Body of pancreas (tissue), 4 donors: ENCODE results near the gene KCNQ1OT1. TPM values are rescaled to one million over a fixed set of nuclear protein-coding genes. Genes with fewer than 3 reads are reported as not detected.

Experiments used
- ATAC-seq: fragments of 150-250 bp; one replicate; pipeline ENCODE4 v1.9.1; 2016
- DNase-seq, 4 donors: peaks; one replicate each; pipeline ENCODE4 v3.0.0-alpha.2; 2019
- H3K27ac ChIP-seq, 4 donors: fragments of 200-600 bp; sonication (generic); 1 replicate in 3 of 4; 2 replicates in 1 of 4; pipeline versions ENCODE4 v1.5.1 to v1.6.1; 2016 to 2019; ENCODE audit warnings: mild to moderate bottlenecking in 1 of 4, mixed read lengths in 1 of 4, moderate library complexity in 1 of 4
- H3K27me3 ChIP-seq, 2 donors: fragments of 200-600 bp; sonication (generic); one replicate each; pipeline ENCODE4 v1.6.0; 2016; ENCODE audit warnings: mild to moderate bottlenecking in 1 of 2
- H3K36me3 ChIP-seq, 2 donors: fragments of 200-600 bp; sonication (generic); replicated peaks in 1 of 2; 2 replicates each; pipeline ENCODE4 v1.5.1; 2016; ENCODE audit warnings: low read depth in 2 of 2; ENCODE audit not compliant: insufficient read depth in 1 of 2
- H3K4me1 ChIP-seq: fragments of 200-600 bp; sonication (generic); one replicate; pipeline ENCODE4 v1.6.0; 2016
- H3K4me3 ChIP-seq, 2 donors: fragments of 200-600 bp; sonication (generic); 1 replicate in 1 of 2; 2 replicates in 1 of 2; pipeline ENCODE4 v1.5.1; 2016 to 2019
- H3K9me3 ChIP-seq, 3 donors: fragments of 200-600 bp; sonication (generic); 1 replicate in 2 of 3; 2 replicates in 1 of 3; pipeline ENCODE4 v1.5.1; 2016
- CTCF ChIP-seq, 7 experiments: fragments of 450-650 bp in 4 of 7; fragments of 200-600 bp in 3 of 7; sonication (generic) in 3 of 7; IDR thresholded peaks; one replicate each; pipeline ENCODE4 v1.5.1; 2016 to 2019; ENCODE audit warnings: antibody characterized with exemption in 7 of 7
- POLR2A ChIP-seq, 3 donors: fragments of 450-650 bp; IDR thresholded peaks; one replicate each; pipeline ENCODE4 v1.6.1; 2016; ENCODE audit warnings: antibody characterized with exemption in 3 of 3, mild to moderate bottlenecking in 2 of 3
- WGBS, 2 donors: methylation state at CpG; one replicate each; pipeline ENCODE4 v1.1.5; 2017; 5-methylcytosine and 5-hydroxymethylcytosine counted together
- intact Hi-C: fragments of 100-400 bp; cut with DNase I; formaldehyde crosslinking; loops from one replicate; pipeline ENCODE4 v1.15.1; 2023
- total RNA-seq, 2 donors: library from RNA; depleted of rRNA; stranded (reverse); fragments of >200 nt; gene quantifications; one replicate each; pipeline ENCODE4 v1.1.0, GENCODE V29; 2016

Gene KCNQ1OT1
- total RNA-seq, 2 donors from 2014 or later = 3.6 to 9.2 TPM

- intact Hi-C loops = no loop called here
Observed at GRCh38 chr11:2573240-2574042, 126.4 kb downstream of the KCNQ1OT1 start.

DNA sequence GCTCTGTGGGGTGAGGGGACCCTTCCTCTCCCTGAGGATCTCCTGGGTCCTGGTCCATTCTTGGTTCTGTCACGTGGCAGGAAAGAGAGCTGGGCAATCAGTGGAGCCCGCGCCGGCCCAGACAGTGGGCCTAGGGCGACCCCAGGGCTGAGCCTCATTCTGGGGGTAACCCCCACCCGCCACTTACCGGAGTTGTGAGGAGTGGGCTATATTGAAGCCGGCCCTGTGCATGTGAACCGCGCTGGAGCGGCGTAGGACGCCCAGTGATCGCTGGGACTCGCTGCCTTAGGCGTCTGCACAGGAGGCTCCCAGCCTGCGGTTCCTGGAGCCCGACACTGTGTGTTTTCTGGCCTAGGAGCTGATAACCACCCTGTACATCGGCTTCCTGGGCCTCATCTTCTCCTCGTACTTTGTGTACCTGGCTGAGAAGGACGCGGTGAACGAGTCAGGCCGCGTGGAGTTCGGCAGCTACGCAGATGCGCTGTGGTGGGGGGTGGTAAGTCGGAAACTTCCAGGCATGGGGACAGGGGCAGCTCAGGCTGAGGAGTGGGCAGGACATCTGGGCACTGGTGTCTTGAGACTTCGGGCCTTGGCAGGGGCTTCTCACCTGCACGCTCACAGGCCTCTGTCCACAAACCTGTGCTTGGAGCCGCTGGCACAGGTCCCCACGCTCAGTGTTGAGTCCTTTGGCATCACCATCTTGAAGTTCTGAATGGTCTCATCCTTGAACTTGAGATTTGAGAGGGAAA is 127.1 kb downstream of the KCNQ1OT1 start:
- Histone ChIP-seq H3K36me3 (peaks cover 0 to 2% of the 10 kb centered on the region in 2 donors), H3K9me3 (no peaks in the 10 kb centered on the region), H3K27me3 (no peaks in the 10 kb centered on the region), H3K27ac (no peak overlapping the region), H3K4me3 (no peak overlapping the region), H3K4me1 (no peaks in the 10 kb centered on the region)
- peak in 2 of 4 donors; percentile 3 to 5 for DNase-seq
- TF ChIP-seq POLR2A (IDR thresholded peaks at IDR 0.05) (no peak), CTCF (IDR thresholded peaks at IDR 0.05) (no peak)
- no peak for ATAC-seq
- intact Hi-C loops = no loop called here
- WGBS, 2 donors = 96 to 99% methylated on average over 17 to 29 of the region's 33 CpGs

More at GRCh38 chr11:2573240-2574042, 126.4 kb downstream of the KCNQ1OT1 start:
- Histone ChIP-seq H3K36me3 (peaks cover 0 to 2% of the 10 kb centered on the region in 2 donors), H3K4me1 (no peaks in the 10 kb centered on the region), H3K27ac (no peak overlapping the region), H3K9me3 (no peaks in the 10 kb centered on the region), H3K4me3 (no peak overlapping the region), H3K27me3 (no peaks in the 10 kb centered on the region)
- DNase-seq (peak in 2 of 4 donors; percentile 3 to 6), ATAC-seq (no peak)
- 93 to 98% methylated on average over 6 to 28 of the region's 28 CpGs for WGBS, 2 donors
- no peak for TF ChIP-seq CTCF (IDR thresholded peaks at IDR 0.05)

DNA sequence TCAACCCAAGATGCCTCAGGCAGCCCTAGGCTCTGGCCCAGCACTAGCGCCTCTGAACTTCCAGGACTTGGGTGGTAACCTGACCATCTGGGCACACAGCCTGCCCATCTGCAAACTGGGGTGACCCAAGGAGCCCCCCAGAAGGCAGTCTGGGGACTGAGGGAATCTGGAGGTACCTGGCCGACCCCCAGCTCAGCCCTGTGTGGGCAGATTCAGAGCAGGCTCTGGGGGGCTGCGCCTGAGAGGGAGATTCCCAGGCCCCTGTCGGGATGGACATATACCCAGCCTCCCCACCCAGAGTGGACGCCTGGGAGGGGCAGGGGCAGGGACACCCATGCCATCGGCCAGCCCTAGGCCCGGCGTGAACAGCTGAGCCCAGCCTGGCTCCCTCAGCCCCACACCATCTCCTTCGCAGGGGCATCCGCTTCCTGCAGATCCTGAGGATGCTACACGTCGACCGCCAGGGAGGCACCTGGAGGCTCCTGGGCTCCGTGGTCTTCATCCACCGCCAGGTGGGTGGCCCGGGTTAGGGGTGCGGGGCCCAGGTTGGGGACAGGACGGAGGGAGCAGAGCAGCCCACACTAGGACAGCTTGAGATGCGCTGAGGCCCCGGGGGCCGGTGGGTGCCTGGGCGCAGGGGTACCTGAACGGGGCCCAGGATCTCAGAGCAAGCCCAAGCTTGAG is 128.1 kb downstream of the KCNQ1OT1 start:
- TF ChIP-seq POLR2A (IDR thresholded peaks at IDR 0.05) (no peak), CTCF (IDR thresholded peaks at IDR 0.05) (no peak)
- intact Hi-C loops = no loop called here
- ATAC-seq = no peak
- Histone ChIP-seq H3K36me3 (peaks cover 0 to 2% of the 10 kb centered on the region in 2 donors), H3K27ac (no peak overlapping the region), H3K9me3 (no peaks in the 10 kb centered on the region), H3K27me3 (no peaks in the 10 kb centered on the region), H3K4me1 (no peaks in the 10 kb centered on the region), H3K4me3 (no peak overlapping the region)
- peak in 1 of 4 donors; percentile 7 for DNase-seq
- WGBS, 2 donors = 80 to 90% methylated on average over 1 to 23 of the region's 23 CpGs

- H3K9me3 ChIP-seq = no peaks in the 10 kb centered on the region
- ATAC-seq (no peak), DNase-seq (peak in 1 of 4 donors; percentile 7)
- no peaks in the 10 kb centered on the region for H3K4me1 ChIP-seq
- H3K27ac ChIP-seq = no peak overlapping the region
- intact Hi-C loops = no loop called here
- H3K36me3 ChIP-seq = peaks cover 0 to 2% of the 10 kb centered on the region in 2 donors
- H3K27me3 ChIP-seq = no peaks in the 10 kb centered on the region
- no peak overlapping the region for H3K4me3 ChIP-seq
- 97 to 100% methylated on average over 5 to 24 of the region's 25 CpGs for WGBS, 2 donors
- TF ChIP-seq POLR2A (IDR thresholded peaks at IDR 0.05) (no peak), CTCF (IDR thresholded peaks at IDR 0.05) (no peak)
Observed at GRCh38 chr11:2570841-2571597, 128.8 kb downstream of the KCNQ1OT1 start.
